NOMO-1 treated with DMSO at 0.1 percent for 48 hours (cell line): ENCODE measurements around the gene RHBDF2.
A peak's percentile ranks its signal among the peaks of the same experiment; 100 is the strongest.

Source experiments
- DNase-seq: peaks from one replicate; lab custom pipeline; 2025; ENCODE audit not compliant: unreplicated experiment; lab: John Stamatoyannopoulos, UW

The RHBDF2 gene

DNA sequence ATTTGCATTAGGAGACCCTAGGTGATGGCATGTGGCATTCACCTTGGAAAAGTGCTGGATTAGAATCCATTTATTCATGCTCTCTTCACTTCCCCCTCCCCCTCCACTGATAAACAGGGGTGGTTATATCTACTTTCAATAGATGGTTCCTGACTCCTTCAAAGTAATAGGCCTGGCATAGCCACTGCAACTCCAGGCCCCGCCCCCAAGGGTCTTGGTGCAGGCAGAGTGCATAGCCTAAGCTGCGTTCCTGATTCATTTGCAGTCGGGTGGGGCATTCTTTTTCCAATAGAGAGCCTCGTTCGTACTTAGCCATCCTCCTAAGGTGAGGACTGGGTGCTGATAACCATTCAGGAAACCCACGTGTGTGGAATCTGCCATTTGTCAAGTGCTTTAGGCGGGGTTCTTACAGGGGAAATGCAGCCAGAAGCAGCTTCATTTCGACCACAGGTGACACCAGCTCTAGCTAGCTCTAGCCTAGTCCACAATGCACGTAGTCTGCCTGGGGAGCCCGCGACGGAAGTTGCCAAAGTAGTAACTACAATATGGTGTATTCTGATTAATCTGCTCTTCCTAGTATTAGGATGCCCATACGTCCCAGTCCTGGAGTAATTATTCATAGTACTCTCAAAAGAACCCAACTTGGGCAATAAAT, 59.4 kb downstream of the RHBDF2 start:
- DNase-seq = no peak

DNA sequence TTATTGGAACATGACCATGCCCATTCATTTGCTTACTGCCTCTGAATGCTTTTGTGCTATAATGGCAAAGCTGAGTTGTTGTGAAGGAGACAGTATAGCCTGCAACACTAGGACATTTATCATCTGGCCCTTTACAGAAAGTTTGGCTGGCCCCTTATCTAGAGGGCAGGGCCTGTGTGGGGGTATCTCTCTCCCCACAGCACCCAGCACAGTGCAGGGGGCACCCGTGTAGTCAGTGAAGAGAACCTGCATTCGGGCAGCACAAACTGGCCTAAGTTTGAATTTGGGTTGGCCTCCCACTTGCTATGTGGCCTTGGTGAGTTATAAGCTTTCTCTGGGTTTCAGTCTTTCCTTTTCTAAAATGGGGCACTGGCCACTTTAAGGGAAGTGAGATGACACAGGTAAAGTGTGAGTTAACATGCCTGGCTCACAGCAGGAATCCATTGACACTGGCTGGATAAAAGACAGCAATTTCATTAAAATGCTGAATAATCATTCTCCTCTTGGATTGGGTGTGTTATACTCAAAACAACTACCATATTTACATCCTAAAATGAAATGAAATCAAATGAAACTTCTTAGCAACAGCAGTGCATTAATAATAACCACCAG, 60.4 kb downstream of the RHBDF2 start:
- no peak for DNase-seq

- DNase-seq = no peak
These were observed 61.8 kb downstream of the RHBDF2 start for GRCh38 chr17:76439314-76439928.

GRCh38 chr17:76438906-76439305, 62.3 kb downstream of the RHBDF2 start:
- no peak for DNase-seq

DNA sequence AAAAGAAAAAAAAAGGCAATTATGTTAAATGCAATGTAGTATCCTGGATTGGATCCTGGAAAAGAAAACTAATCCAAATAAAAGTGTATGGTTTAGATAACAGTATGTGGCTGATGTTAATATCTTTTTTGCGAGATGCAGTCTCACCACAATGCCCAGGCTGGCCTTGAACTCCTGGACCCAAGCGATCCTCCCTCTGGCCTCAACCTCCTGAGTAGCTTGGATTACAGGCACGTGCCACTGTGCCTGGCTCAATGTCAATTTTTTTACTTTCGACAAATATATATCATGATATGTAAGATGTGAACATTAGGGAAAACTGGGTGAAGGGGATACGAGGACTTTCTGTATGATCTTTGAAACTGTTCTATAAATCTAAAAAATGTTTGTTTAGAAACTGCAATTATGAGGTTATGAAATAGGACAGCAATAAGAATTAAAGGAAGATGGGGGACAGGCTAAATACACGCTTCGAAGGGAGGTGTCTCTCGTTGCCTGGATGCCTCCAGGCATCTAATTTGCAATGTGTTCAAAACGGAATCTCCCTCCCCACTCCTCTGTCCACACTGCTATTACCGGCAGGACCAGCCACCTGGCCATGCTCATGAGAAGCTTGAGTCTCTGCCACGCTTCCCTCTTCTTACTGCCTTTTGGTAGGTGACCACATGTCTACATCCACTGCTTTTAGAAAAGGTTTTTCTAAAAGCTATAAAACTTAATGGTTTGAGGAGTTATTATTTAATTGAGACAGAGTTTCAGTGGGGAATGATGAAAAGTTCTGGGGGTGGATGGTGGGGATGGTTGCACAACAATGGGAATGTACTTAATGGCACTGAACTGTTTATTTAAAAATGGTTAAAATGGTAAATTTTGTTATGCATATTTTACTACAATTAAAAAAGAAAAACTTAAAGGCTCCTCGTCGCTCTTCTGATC, 63.5 kb downstream of the RHBDF2 start:
- no peak for DNase-seq

DNA sequence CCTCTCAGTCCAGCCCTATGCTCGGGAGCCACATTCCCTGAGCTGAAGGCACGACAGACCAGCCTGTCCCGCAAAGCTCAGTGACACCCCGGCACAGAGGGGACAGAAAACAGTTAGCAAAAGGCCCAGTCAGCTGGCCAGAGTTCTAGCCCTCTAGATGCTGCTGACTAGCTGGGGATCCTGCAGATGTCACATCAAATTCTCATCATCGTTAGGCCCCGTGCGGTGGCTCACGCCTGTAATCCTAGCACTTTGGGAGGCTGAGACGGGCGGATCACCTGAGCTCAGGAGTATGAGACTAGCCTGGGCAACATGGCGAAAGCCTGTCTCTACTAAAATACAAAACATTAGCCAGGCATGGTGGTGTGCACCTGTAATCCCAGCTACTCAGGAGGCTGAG, 65.5 kb downstream of the RHBDF2 start:
- DNase-seq = no peak

DNA sequence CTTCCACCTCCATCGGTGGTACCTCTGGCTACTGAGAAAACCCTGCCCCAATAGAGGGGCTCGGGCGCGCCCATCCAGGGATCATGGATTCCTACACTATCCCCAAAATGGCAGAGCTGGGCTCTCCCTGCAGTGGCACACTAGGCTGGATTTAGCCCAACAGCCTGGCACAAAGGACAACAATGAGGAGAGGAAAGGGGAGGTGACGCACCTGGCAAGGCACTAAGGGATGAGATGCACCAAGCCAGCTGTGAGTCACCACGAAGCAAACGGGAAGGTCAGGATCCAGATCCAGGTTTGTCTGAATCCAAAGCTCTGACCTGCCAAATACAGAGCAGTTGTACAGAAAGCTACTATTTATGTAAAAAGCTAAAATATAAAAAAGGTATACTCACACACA, 66.4 kb downstream of the RHBDF2 start:
- DNase-seq = no peak

DNA sequence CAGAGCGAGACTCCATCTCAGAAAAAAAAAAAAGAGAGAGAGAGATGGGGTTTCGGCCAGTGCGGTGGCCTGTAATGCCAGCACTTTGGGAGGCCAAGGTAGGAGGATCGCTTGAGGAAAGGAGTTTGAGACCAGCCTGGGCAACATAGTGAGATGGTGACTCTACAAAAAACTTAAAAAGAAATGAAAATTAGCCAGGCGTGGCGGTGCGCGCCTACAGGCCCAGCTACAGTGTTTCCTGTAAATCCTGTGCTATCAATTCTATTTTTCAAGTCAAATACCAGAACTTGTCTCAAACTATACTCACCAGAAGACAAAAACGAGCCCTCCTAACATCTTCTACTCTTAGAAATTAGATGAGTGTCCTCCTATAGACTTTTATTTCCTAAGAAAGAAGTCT, 67.5 kb downstream of the RHBDF2 start:
- no peak for DNase-seq

- no peak for DNase-seq
These were observed 68.4 kb downstream of the RHBDF2 start for GRCh38 chr17:76432712-76433336.

DNA sequence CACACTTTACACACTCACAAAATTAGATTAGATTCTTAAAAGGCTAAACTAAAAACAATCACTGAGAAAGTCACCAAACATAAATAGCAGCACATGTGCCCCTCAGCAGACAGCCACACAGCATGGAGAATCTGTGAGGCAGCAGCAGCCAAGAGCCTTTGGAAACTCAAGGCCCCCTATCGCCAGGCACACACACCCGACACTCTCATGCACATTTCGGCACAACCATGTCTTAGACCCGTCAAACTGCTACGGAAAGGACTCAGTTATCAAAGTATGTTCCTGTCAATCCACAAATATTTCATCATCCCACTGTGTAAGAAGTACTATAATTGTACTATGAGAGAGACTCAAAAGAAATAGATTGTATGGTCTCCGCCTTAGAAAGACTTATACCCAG, 69.2 kb downstream of the RHBDF2 start:
- no peak for DNase-seq

GRCh38 chr17:76431509-76431908, 69.7 kb downstream of the RHBDF2 start:
- DNase-seq = no peak

DNA sequence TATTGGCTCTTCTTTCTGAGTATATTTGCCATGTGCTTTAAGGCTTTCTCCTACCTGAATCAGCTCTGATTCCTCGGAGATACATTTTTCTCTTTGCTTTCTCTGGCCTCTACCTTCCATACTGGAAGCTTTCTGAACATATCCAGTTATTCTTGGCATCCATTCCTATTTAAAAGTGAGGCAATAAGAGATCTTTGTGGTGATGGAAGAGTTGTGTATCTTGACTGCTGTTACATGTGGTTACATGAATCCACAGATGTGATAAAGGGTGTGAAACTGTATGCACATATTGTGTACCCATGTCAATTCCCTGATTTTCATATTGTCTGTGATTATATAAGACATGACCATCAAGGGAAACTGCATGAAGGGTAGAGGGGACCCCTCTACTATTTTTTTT, 72.7 kb downstream of the RHBDF2 start:
- DNase-seq = no peak

GRCh38 chr17:76427501-76428231, 73.6 kb downstream of the RHBDF2 start:
- DNase-seq = peak; percentile 21

GRCh38 chr17:76426853-76427252, 74.4 kb downstream of the RHBDF2 start:
- no peak for DNase-seq

DNA sequence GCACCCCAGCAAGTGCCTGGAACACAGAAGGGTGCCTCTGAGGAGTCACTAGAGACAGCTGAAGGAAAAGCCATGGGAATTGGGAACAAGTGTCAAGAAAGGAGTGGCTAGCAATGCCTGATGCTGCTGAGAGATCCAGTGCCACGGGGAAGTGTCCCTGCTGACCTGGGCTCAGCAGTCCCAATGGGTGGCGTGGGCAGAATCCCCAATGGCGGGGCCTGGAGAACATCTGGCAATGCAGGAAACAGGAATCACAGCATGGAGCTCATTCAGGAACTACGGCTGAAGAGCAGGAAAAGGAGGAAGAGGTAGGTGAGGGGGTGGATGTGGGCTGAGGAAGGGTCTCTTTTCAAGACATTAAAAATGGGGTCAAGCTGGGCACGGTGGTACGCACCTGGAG, 78.4 kb downstream of the RHBDF2 start:
- no peak for DNase-seq

GRCh38 chr17:76422406-76422805, 78.8 kb downstream of the RHBDF2 start:
- no peak for DNase-seq

DNA sequence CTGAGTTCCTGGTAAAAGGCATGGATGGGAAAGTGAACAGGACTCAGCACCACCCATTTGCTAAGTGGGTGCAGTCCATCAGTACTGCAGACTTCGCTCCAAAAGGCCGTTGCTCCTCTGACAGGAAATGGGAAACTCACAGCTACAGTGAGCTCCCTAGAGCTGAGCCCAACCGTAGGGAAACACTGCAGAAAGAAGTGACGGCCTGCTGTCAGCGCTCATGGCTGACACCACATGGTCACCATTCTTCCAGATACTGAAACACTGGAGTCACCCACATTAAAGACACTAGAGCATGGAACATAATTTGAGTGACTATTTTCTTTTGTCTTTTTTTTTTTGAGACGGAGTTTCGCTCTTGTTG, 80.2 kb downstream of the RHBDF2 start:
- no peak for DNase-seq
